ENCODE results near the gene AXIN1.

AXIN1 gene

GRCh38 chr16:303760-304505 is 48.6 kb downstream of the AXIN1 start:
- no peak for DNase-seq (ENCODE audit: low spot score)

DNA sequence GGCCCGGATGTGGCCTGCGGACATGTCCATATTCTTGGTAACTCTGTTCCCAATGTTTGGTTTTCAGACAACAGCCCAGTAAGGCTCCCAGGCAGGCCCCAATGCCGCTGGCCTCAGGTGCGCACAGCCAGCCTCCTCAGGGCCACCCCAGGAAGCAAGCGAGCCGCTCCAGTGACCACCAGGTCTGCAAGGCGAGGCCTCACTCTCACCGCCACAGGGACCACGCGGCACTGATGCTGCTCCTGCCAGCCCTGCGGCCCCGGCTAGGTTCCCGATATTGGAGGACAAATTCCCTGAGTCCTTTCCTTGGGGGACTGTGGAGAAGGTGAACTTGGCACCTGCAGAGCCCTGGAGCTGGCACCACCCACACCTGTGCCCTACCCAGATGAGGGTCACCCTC is 50.6 kb downstream of the AXIN1 start:
- DNase-seq (ENCODE audit: low spot score) = no peak

DNA sequence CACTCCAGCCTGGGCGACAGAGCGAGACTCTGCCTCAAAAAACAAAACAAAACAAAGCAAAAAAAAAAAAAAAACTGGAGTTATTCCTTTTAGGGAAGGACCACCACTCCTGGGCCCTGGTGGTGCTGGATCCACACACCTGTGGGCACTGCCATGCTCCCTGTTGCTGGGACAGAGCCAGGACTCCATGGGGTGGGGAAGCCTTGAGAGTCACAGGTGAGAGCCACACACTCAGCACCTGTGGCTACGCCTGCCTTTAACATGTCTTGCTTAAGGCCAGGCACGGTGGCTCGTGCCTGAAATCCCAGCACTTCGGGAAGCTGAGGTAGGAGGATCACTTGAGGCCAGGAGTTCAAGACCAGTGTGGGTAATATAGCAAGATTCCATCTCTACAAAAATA is 51.3 kb downstream of the AXIN1 start:
- DNase-seq (ENCODE audit: low spot score) = no peak

GRCh38 chr16:297832-298231 is 54.7 kb downstream of the AXIN1 start:
- no peak for DNase-seq (ENCODE audit: low spot score)

GRCh38 chr16:296806-297510 is 55.6 kb downstream of the AXIN1 start:
- no peak for DNase-seq (ENCODE audit: low spot score)

DNA sequence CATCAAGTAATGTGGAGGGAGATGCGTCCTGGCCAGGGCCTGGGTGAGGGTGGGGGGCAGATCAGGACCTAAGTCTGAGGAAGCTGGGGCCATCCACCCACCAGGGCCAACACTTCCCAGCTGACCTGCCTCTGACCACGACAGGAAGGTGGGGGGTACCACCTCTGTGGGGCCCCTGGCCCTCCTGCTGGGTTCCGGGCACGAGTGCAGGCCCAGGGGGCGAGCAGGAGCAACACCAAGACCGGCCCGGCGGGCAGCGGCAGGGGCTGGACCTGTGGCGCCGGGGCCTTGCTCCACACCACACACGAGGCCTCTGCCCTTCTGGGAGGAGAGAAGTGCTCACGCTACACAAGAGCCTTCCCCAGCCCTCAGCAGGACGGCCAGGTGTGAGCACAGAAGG is 56.2 kb downstream of the AXIN1 start:
- no peak for DNase-seq (ENCODE audit: low spot score)

GRCh38 chr16:293043-293775 is 59.3 kb downstream of the AXIN1 start:
- DNase-seq (ENCODE audit: low spot score) = no peak

- DNase-seq (ENCODE audit: low spot score) = no peak
Observed at GRCh38 chr16:291539-291938, 61.0 kb downstream of the AXIN1 start.

GRCh38 chr16:290681-291405 is 61.7 kb downstream of the AXIN1 start:
- DNase-seq (ENCODE audit: low spot score) = no peak

DNA sequence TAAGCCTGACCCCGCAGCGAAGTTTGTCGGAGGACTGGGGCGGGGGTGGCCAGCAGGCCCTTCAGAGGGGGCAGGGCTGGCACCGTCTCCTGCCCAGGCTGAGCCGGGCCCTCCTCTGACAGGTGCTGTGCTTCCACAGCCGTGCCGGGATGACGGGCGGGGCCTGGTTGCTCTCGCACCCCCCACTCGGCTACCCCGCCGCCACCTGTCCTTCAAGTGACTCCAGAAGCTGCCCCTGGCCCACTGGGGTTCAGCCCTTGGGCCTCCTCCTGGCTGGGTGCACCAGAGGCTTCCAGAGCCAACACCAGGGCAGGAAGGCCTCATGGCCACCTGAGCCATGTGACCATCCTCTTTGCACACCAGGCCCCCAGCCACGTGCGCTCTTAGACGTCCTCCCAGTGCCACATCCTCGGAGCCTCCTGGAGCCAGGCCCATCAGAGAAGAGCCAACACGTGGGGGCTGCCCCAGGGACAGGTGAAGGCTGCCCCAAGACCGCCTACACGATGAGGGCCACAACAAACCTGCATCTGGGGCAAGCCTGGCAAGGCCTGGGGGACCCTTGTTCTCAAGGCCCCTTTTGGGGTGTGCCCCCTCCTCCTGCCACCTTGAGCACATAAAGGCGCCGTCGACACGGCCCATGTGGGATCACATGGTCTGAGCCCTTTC is 62.4 kb downstream of the AXIN1 start:
- DNase-seq (ENCODE audit: low spot score) = no peak

GRCh38 chr16:289395-289997 is 63.0 kb downstream of the AXIN1 start:
- DNase-seq (ENCODE audit: low spot score) = no peak

- DNase-seq (ENCODE audit: low spot score) = no peak
Observed at GRCh38 chr16:287981-288920, 64.3 kb downstream of the AXIN1 start.

DNA sequence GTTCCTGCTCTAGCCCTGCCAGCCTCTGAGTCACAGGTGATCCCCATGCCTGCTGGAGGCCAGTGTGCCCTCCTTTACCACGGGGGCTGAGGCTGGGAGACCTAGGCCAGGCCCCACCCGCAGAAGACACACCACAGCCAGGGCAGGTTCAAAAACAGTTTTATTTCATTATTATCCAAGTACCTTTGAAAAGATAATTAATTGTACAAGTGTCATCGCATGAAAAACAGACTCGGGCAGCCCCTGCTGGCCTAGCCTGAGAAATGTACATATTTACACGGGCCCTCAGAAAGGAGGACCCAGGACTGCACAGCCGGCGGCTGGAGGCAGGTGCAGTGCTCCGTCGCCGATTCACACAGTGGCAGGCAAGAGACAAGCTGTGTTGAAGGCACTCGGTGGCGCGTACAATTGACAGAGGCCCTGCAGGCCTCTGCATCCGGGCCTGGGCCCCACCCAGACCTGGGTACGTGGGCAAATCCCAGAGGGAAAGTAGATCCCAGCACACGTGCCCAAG is 65.2 kb downstream of the AXIN1 start:
- DNase-seq (ENCODE audit: low spot score) = no peak

DNA sequence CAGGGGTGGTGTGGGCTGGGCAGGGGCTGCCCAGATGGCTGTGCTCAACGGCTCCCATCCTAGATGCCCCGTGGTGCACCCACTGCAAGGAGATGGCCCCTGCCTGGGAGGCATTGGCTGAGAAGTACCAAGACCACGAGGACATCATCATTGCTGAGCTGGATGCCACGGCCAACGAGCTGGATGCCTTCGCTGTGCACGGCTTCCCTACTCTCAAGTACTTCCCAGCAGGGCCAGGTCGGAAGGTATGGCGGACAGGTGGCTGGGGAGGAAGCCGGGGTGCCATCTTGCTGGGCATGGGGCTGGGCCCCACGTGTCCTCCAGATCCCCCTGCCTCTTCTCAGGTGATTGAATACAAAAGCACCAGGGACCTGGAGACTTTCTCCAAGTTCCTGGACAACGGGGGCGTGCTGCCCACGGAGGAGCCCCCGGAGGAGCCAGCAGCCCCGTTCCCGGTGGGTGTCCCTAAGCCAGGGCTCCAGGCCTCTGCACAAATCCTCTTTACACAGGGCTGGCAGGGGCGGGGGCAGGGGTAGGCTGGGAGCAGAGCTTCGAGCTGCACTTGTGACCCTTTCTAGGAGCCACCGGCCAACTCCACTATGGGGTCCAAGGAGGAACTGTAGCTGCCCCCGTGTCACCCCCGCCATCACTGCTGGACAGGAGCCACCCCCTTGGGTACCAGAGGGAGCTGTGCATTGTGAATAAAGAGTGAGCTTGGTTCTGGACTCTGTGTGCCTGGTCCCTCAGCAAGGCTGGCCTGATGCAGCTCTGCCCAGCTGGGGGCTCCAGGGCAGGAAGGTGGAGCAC is 65.8 kb downstream of the AXIN1 start:
- DNase-seq (ENCODE audit: low spot score) = no peak

DNA sequence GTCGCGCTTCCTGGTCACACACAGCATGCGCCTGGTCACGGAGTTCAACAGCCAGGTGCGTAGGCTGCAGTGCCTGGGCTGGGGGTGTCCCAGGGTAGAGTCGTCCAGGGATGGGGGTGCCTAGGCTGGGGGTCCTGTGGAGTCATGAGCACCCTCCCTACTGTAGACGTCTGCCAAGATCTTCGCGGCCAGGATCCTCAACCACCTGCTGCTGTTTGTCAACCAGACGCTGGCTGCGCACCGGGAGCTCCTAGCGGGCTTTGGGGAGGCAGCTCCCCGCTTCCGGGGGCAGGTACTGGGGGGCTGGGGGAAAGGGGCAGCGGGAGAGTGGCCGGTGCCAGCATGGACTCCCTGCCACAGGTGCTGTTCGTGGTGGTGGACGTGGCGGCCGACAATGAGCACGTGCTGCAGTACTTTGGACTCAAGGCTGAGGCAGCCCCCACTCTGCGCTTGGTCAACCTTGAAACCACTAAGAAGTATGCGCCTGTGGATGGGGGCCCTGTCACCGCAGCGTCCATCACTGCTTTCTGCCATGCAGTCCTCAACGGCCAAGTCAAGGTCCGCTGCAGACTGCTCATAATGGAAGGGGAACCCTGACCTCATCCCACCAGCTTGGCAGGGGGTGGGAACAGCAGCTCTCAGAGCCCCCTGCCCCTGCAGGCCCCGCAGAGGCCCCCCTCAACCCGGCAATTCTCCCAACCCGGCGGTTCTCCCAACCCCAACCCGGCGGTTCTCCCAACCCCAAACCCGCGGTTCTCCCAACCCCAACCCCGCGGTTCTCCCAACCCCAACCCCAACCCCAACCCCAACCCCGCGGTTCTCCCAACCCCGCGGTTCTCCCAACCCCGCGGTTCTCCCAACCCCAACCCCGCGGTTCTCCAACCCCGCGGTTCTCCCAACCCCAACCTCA is 67.1 kb downstream of the AXIN1 start:
- no peak for DNase-seq (ENCODE audit: low spot score)

GRCh38 chr16:284204-285120 is 68.1 kb downstream of the AXIN1 start:
- no peak for DNase-seq (ENCODE audit: low spot score)
